GM19239 (cell line): Measurements from ENCODE around the gene SLC7A6.
"Not testable (repeated sequence)": the region's sequence is repeated elsewhere in the genome, so short reads cannot be mapped to it uniquely, and the experiment has no call there.

Experiments
- DNase-seq: peaks from one replicate; pipeline ENCODE4 v3.0.0; 2011; ENCODE audit warnings: low spot score; ENCODE audit not compliant: insufficient read length
- FAIRE-seq: peaks from 2 replicates; lab custom pipeline; 2011; peaks lifted over from hg19 to GRCh38; lab: Jason Lieb, UNC

SLC7A6 gene

GRCh38 chr16:68279726-68280558 lies 15.6 kb downstream of the SLC7A6 start:
- FAIRE-seq: no peak
- no peak for DNase-seq

GRCh38 chr16:68281368-68282063 lies 17.2 kb downstream of the SLC7A6 start:
- no peak for FAIRE-seq

GRCh38 chr16:68282064-68282452 lies 17.7 kb downstream of the SLC7A6 start:
- no peak for FAIRE-seq

More at GRCh38 chr16:68281368-68282063, 17.2 kb downstream of the SLC7A6 start:
- no peak for DNase-seq

GRCh38 chr16:68283346-68283745 lies 19.0 kb downstream of the SLC7A6 start:
- no peak for FAIRE-seq
- no peak for DNase-seq

More at GRCh38 chr16:68282064-68282452, 17.7 kb downstream of the SLC7A6 start:
- DNase-seq: no peak

- peak; percentile 71 for FAIRE-seq
Measured at GRCh38 chr16:68283801-68284598, 19.7 kb downstream of the SLC7A6 start.

GRCh38 chr16:68284847-68285246 lies 20.5 kb downstream of the SLC7A6 start:
- peak; percentile 94 for FAIRE-seq

More at GRCh38 chr16:68283801-68284598, 19.7 kb downstream of the SLC7A6 start:
- no peak for DNase-seq

GRCh38 chr16:68285683-68286082 lies 21.4 kb downstream of the SLC7A6 start:
- DNase-seq (no peak), FAIRE-seq (peak; percentile 4)

More at GRCh38 chr16:68284847-68285246, 20.5 kb downstream of the SLC7A6 start:
- DNase-seq: no peak

- peak; percentile 87 for FAIRE-seq
- no peak for DNase-seq
Measured at GRCh38 chr16:68286153-68287074, 22.1 kb downstream of the SLC7A6 start.

- no peak for DNase-seq
- FAIRE-seq: no peak
Measured at GRCh38 chr16:68287276-68288251, 23.2 kb downstream of the SLC7A6 start.

GRCh38 chr16:68288252-68288650 lies 23.9 kb downstream of the SLC7A6 start:
- FAIRE-seq: no peak
- no peak for DNase-seq

- FAIRE-seq, DNase-seq: not testable (repeated sequence)
Measured at GRCh38 chr16:68288796-68289195, 24.5 kb downstream of the SLC7A6 start.

- no peak for DNase-seq
- peak; percentile 23 for FAIRE-seq
Measured at GRCh38 chr16:68289202-68289601, 24.9 kb downstream of the SLC7A6 start.

- FAIRE-seq: peak; percentile 69
Measured at GRCh38 chr16:68289621-68290329, 25.4 kb downstream of the SLC7A6 start.

GRCh38 chr16:68290450-68290849 lies 26.1 kb downstream of the SLC7A6 start:
- DNase-seq: no peak
- no peak for FAIRE-seq

More at GRCh38 chr16:68289621-68290329, 25.4 kb downstream of the SLC7A6 start:
- DNase-seq: no peak

GRCh38 chr16:68291227-68291626 lies 26.9 kb downstream of the SLC7A6 start:
- FAIRE-seq (no peak), DNase-seq (no peak)

- no peak for FAIRE-seq
- no peak for DNase-seq
Measured at GRCh38 chr16:68292425-68292824, 28.1 kb downstream of the SLC7A6 start.

GRCh38 chr16:68296291-68296690 lies 32.0 kb downstream of the SLC7A6 start:
- FAIRE-seq (no peak), DNase-seq (no peak)

- FAIRE-seq (no peak), DNase-seq (no peak)
Measured at GRCh38 chr16:68296693-68297092, 32.4 kb downstream of the SLC7A6 start.
